Erythroblast (primary cell): ENCODE measurements around the gene FOXI1.

Experiments used
- GATA1 ChIP-seq: IDR thresholded peaks from 2 replicates; pipeline ENCODE4 v1.6.1; 2011; ENCODE audit warnings: low read depth, mild to moderate bottlenecking, control low read depth, low read length, moderate library complexity
- POLR2A ChIP-seq: IDR thresholded peaks from 2 replicates; pipeline ENCODE4 v1.6.1; 2011; ENCODE audit warnings: mild to moderate bottlenecking, low read length

DNA sequence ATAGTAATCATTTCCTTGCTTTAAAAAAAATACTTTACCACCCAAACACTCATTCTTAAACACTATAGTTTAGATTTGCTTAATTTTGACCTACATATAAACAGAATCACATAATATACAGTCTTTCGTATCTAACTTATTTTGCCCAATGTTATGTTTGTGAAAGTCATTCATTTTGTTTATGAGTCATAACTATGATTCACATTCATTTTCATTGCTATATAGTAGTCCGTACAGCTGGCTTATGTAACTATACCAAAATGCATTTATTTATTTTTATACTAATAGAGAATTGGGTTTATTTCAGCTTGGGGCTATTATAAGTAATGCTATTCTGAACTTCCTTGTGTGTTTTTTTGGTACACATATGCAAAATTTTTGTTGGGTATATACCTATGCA lies 33.9 kb upstream of the FOXI1 start:
- TF ChIP-seq POLR2A: no peak
- TF ChIP-seq GATA1: no peak
